SW480 (cell line): Measurements from ENCODE around the gene USP22.
A peak's percentile ranks its signal among the peaks of the same experiment; 100 is the strongest.
"Not testable (repeated sequence)": the region's sequence is repeated elsewhere in the genome, so short reads cannot be mapped to it uniquely, and the experiment has no call there.

ENCODE experiments used
- DNase-seq: peaks from one replicate; pipeline ENCODE4 v3.0.0-alpha.2; 2016; ENCODE audit warnings: low spot score

USP22 gene

GRCh38 chr17:21042458-21043295 is at the start of gene USP22:
Gene USP22 (minus strand): TSS chr17:21043011. CDS start chr17:21042835, 176 bp downstream.
- peak; percentile 97 for DNase-seq

- DNase-seq: no peak
These were observed 48.2 kb upstream of the USP22 start for GRCh38 chr17:21090902-21091618.

DNA sequence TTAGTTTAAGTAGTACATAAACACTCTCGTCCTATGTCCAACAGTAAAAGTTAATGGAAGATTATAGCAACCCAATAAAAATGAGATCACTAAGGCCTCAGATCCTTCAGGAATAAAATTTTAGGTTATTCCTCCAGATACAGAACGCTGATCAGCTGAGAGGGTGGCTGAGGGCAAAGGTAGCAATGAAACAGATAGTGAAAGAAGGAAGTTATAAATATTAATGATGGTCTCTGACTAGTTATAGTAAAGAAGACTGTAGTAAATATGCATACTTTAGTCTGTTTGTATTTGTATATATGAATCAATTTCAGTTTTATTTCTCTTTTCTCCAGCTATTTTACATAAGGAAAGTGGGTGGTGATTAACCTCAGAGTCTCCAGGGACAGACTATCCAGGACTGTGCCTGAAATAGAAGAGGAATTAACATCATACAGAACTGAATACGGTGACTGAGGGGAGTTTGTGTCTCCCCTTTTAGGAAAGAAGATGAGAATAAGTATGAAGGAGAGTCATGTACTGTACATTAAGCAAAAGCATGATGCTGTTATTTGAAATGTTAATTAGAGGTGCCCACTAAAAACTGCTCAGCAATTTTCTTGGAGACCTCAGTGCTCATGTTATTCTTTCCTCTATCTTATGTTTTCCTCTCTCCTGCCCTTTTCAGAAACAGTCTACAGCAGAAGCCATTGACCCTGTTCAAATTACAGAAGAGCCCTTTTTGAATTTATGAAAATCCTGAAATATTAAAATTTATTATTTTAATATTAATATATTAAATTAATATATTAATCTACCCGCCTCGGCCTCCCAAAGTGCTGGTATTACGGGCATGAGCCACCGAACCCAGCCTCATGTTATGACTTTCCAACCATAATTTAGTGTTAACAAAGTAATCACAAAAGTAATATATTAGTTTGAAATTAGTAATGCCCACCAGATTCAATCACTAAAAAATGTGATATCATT is 47.4 kb upstream of the USP22 start:
- DNase-seq: no peak

DNA sequence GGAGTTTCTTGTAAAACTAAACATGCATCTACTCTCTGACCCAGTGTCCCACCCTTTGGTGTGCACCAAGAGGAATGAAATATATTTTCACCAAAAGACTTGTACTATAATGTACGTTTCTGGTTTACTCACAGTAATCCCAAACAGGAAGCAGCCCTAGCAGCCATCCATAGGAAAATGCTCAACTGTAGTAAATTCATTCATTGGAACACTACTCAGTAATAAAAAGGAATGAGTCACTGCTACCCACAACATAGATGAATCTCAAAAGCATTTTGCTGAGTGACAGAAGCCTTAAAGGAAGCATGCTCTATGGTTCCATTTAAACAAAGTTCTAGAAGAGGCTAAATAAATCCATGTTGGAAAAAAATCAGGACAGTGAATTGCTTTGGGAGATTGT is 46.3 kb upstream of the USP22 start:
- peak; percentile 22 for DNase-seq

GRCh38 chr17:21085707-21086106 is 42.9 kb upstream of the USP22 start:
- DNase-seq: no peak

GRCh38 chr17:21085280-21085679 is 42.5 kb upstream of the USP22 start:
- not testable (repeated sequence) for DNase-seq

DNA sequence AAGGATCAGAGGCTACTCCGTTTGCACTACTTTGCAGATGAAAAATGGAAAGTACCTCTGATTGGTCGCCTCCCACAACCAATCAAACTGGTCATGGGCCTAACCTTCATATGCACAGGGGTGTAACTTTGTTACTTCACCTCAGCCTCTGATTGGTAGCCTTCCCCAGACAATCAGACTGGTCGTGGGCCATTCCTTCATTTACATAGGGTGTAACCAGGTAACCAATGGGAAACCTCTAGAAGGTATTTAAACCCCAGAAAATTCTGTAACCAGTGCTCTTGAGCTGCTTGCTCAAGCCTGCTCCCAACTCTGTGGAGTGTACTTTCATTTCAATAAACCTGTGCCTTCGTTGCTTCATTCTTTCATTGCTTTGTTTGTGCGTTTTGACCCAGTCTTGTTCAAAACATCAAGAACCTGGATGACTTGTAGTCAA is 39.2 kb upstream of the USP22 start:
- DNase-seq: peak; percentile 10

- no peak for DNase-seq
These were observed 36.4 kb upstream of the USP22 start for GRCh38 chr17:21079196-21079595.

DNA sequence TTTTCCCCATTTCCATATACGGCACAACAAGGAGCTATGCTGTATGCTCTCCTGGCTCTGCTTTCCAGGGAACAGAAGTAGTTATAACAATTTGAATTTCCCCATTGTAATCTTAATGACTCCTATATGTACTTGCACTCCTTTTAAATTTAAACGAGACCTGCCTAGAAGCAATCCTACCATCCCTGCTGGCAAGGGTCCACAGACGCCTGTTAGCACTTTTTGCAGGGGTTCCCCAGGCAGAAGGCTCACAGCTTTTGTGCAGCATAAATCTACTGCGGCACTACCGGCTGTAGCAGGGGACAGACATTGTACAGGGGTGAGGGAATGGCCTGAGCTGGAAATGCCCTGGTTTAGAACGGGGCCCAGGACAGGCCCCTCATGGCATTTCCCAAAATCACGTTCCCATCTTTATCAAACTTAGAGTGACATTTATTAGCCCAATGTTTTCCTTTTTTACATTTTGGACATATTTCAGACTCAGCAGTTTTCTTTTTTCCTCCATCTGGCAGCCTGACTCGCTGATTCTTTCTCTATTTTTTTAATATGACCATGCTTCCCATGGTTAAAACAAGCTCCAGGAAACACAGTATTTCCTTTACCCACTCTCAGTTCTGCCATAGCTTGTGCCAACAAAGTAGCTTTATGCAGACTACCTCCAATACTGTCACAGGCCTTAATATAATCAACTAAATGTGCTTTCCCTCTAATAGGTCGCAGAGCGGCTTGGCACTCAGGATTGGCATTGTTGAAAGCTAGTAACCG is 35.4 kb upstream of the USP22 start:
- no peak for DNase-seq

DNA sequence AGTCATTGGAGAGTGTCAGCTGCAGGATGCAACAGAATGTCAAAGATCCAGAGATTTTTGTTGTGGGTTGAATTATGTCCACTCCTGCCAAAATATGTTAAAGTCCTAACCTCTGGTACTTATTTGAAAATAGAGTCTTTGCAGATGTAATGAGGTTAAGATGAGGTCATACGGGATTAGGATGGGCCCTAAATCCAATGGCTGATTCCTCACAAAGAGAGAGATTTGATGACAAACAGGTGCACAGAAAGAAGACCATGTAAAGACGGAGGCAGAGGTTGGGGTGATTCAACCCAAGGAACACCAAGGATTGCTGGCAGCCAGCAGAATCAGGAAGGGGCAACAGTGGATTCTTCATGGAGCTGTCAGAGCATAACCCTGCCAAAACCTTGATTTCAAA is 34.5 kb upstream of the USP22 start:
- DNase-seq: no peak

GRCh38 chr17:21076242-21076641 is 33.4 kb upstream of the USP22 start:
- no peak for DNase-seq

DNA sequence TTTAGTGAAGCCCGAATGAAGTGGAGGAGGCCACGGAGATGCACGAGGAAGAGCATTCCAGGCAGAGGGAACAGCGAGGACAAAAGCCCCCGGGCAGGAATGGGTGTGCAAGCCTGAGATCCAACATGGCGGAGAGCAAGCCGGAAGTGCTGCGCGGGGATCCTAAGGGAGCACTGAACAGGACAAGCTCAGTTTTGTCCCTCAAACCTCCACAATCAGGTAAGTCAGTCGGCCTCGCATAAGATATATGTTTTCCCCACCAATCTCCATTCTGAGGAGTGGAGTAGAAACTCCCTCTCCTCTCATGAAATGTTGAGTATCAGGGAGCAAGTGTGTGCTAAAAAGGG is 32.9 kb upstream of the USP22 start:
- DNase-seq: no peak

DNA sequence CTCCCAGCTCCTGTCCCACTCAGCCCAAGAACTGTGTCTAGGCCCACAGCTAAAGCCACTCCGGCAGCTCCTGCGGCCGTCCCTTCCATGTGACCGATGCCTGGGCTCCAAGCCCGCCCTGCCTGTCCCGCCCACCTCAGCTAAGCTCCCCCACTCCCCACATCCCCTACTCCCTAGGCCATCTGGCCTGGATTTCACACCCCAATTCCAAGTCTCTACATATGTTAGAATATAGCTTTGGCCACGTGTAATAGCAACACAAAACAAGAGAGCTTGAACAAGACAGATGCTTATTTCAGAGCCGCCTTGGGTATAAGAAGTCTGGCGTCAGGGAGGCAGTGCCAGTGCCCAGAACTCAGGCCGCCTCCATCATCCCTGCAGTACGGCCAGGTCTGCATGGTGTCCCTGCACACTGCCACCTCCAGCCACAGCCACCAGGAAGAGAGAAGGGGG is 30.0 kb upstream of the USP22 start:
- no peak for DNase-seq

DNA sequence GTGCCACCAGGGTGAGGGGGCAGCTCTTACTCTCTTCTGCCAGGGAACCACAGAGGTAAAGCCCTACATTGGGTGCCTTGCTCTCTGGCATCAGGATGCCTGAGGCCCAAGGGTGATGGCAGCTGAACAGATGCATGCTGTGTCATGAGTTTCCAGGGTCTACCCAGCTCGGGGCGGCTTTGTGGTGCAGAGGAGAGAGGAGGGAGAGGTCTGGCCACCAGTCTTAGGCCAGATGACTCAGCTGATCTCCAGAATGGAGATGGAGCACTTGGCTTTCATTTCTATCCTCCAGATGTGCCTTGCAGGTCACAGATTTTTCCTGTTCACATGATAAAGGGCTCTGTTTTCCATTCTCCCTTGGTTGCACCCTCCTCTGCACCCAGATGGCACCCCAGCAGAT is 23.6 kb upstream of the USP22 start:
- DNase-seq: no peak

DNA sequence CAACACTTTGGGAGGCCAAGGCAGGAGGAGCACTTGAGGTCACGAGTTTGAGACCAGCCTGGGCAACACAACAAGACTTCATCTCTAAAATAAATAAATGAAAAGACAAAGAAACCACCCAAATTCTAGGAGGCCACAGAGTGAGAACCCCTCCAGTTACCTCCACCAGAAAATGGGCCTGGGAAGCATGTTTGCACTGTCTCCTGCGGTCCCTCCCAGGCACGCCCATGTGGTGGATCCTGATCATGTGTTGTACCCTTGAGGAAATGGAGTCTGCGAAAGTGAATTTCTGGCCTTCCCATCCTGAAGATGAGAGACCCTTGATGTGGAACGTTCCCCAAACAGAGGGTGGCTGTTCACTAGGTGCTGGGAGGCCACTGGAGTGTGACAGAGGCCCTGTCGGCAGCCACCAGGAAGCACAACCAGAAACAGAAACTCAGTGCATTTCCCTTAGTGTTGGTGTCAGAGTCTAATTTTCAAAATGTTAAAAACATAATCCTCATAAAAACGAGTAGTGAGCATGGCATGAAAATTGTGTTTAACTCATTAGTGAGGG is 19.2 kb upstream of the USP22 start:
- no peak for DNase-seq

DNA sequence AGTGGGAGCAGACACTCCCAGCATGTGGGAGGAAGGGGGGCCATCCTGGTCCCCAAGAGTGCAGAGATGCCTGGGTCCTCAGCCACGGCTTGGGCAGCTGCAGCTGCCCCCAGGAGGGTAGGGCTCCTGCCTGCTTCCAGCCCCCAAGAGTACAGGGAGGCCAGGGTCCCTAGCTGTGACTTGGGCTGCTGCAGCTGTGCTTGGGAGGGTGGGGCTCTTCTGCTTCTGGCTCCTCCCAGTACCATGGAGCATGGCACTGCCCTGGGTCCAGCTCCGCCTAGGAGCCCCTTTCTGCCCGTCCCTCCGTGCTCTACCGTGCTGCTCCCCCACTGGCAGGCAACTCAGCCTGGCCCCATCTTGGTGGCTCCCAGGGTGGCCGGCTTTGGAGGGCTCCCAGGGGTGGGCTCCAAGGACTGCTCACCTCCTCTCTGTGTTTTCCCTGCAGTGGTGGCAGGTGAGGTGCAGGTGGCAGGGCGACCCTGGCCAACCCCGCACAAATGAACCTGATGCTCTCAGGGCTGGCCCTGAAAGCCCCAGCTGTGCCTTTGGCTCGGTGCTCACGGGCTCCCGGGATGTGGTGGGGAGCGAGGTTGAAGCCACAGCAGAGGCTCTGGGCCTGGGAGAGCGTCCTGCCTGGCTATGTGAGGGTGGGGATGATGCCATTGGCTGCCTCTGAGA is 18.5 kb upstream of the USP22 start:
- no peak for DNase-seq

- no peak for DNase-seq
These were observed 16.9 kb upstream of the USP22 start for GRCh38 chr17:21059761-21060160.

DNA sequence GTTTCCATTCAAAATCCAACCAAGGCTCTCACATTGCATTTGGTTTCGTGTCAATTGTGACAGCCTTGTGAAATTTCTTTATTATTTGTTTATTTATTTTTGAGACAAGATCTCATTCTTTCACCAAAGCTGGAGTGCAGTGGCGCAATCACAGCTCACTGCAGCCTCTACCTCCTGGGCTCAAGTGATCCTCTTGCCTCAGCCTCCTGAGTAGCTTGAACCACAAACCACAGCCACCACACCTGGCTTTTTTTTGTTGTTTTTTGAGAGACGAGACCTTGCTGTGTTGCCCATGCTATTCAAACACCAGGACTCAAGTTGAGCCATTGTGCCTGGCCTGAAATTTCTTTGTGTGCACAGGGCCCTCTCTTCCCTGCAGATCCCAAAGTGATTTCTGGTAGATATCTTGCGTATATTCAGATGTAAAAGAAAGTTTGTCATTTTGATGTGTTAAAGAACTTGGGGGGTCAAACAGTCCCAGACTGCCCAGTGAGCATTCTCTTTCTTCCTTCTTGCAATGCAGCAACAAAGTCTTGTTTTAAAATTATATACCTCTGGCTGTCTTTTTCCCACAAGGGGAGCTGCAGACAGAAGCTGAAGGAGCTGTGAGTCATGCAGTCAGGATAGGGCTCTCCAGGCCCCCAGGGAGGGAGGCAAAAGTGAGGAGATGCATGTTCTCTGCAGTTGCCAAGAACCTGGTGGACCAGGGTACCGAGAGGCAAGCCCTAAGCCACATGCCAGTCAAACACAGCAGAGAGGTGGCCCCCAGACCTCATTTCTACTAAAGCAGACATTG is 15.5 kb upstream of the USP22 start:
- DNase-seq: peak; percentile 5

GRCh38 chr17:21053056-21053455 is 10.2 kb upstream of the USP22 start:
- not testable (repeated sequence) for DNase-seq

- DNase-seq: no peak
These were observed 6.6 kb upstream of the USP22 start for GRCh38 chr17:21049457-21049856.
